Measurements from ENCODE around the gene RAPGEF2. TPM values are rescaled to one million over a fixed set of nuclear protein-coding genes. Genes with fewer than 3 reads are reported as not detected.

The RAPGEF2 gene
- total and polyA plus RNA-seq, 10 of the 15 experiments (the other 5 are each of a cell fraction or from before 2014, with no cell fraction given) = 0.31 to 24.0 (median 2.9) TPM

DNA sequence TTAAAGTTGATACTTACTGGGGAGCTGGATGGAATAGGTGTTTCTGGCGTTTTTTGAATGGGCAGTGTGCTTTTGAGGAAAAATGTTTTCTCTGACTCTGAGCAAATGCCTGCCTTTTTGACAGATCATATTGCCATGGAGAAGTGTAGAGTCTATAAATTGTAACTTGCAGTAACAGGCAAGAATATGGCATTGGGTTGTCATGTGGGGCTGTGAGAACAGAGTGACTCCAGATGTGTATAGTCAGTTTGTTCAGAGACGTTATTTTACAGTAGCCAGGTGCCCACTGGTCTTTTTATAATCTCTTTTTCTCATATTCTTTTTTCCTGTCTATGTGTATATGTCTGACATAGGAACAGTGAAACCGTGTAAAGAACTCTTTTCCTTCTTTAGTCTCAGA is 40.8 kb downstream of the RAPGEF2 start (continued):
- TF ChIP-seq NFYB (IDR thresholded peaks at IDR 0.05; ENCODE audit: insufficient read depth, low read depth, low read length) (no peak), CBX3 (IDR thresholded peaks at IDR 0.05; ENCODE audit: borderline replicate concordance, low read depth) (no peak), SUPT20H (IDR thresholded peaks at IDR 0.05; ENCODE audit: borderline replicate concordance, control insufficient read depth, low read depth, low read length) (no peak), PAX8 (IDR thresholded peaks at IDR 0.05) (no peak), CBFB (IDR thresholded peaks at IDR 0.05; ENCODE audit: low read depth) (no peak)
- TF ChIP-seq, protein P1, sequence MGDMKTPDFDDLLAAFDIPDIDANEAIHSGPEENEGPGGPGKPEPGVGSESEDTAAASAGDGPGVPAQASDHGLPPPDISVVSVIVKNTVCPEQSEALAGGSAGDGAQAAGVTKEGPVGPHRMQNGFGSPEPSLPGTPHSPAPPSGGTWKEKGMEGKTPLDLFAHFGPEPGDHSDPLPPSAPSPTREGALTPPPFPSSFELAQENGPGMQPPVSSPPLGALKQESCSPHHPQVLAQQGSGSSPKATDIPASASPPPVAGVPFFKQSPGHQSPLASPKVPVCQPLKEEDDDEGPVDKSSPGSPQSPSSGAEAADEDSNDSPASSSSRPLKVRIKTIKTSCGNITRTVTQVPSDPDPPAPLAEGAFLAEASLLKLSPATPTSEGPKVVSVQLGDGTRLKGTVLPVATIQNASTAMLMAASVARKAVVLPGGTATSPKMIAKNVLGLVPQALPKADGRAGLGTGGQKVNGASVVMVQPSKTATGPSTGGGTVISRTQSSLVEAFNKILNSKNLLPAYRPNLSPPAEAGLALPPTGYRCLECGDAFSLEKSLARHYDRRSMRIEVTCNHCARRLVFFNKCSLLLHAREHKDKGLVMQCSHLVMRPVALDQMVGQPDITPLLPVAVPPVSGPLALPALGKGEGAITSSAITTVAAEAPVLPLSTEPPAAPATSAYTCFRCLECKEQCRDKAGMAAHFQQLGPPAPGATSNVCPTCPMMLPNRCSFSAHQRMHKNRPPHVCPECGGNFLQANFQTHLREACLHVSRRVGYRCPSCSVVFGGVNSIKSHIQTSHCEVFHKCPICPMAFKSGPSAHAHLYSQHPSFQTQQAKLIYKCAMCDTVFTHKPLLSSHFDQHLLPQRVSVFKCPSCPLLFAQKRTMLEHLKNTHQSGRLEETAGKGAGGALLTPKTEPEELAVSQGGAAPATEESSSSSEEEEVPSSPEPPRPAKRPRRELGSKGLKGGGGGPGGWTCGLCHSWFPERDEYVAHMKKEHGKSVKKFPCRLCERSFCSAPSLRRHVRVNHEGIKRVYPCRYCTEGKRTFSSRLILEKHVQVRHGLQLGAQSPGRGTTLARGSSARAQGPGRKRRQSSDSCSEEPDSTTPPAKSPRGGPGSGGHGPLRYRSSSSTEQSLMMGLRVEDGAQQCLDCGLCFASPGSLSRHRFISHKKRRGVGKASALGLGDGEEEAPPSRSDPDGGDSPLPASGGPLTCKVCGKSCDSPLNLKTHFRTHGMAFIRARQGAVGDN (IDR thresholded peaks at IDR 0.05) = no peak
- TF ChIP-seq, protein P2, sequence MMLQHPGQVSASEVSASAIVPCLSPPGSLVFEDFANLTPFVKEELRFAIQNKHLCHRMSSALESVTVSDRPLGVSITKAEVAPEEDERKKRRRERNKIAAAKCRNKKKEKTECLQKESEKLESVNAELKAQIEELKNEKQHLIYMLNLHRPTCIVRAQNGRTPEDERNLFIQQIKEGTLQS (IDR thresholded peaks at IDR 0.05; ENCODE audit: borderline replicate concordance, extremely low read depth, low read depth, low read length) = no peak
- TF ChIP-seq, protein P3, sequence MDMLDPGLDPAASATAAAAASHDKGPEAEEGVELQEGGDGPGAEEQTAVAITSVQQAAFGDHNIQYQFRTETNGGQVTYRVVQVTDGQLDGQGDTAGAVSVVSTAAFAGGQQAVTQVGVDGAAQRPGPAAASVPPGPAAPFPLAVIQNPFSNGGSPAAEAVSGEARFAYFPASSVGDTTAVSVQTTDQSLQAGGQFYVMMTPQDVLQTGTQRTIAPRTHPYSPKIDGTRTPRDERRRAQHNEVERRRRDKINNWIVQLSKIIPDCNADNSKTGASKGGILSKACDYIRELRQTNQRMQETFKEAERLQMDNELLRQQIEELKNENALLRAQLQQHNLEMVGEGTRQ (IDR thresholded peaks at IDR 0.05; ENCODE audit: borderline replicate concordance, low read depth, low read length) = no peak
- TF ChIP-seq, protein P4, sequence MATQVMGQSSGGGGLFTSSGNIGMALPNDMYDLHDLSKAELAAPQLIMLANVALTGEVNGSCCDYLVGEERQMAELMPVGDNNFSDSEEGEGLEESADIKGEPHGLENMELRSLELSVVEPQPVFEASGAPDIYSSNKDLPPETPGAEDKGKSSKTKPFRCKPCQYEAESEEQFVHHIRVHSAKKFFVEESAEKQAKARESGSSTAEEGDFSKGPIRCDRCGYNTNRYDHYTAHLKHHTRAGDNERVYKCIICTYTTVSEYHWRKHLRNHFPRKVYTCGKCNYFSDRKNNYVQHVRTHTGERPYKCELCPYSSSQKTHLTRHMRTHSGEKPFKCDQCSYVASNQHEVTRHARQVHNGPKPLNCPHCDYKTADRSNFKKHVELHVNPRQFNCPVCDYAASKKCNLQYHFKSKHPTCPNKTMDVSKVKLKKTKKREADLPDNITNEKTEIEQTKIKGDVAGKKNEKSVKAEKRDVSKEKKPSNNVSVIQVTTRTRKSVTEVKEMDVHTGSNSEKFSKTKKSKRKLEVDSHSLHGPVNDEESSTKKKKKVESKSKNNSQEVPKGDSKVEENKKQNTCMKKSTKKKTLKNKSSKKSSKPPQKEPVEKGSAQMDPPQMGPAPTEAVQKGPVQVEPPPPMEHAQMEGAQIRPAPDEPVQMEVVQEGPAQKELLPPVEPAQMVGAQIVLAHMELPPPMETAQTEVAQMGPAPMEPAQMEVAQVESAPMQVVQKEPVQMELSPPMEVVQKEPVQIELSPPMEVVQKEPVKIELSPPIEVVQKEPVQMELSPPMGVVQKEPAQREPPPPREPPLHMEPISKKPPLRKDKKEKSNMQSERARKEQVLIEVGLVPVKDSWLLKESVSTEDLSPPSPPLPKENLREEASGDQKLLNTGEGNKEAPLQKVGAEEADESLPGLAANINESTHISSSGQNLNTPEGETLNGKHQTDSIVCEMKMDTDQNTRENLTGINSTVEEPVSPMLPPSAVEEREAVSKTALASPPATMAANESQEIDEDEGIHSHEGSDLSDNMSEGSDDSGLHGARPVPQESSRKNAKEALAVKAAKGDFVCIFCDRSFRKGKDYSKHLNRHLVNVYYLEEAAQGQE (IDR thresholded peaks at IDR 0.05; ENCODE audit: low read depth, low read length) = no peak
- TF ChIP-seq, protein P5, sequence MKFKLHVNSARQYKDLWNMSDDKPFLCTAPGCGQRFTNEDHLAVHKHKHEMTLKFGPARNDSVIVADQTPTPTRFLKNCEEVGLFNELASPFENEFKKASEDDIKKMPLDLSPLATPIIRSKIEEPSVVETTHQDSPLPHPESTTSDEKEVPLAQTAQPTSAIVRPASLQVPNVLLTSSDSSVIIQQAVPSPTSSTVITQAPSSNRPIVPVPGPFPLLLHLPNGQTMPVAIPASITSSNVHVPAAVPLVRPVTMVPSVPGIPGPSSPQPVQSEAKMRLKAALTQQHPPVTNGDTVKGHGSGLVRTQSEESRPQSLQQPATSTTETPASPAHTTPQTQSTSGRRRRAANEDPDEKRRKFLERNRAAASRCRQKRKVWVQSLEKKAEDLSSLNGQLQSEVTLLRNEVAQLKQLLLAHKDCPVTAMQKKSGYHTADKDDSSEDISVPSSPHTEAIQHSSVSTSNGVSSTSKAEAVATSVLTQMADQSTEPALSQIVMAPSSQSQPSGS (IDR thresholded peaks at IDR 0.05; ENCODE audit: low read length) = no peak
